ENCODE measurements around the gene TENT4A.
A peak's percentile ranks its signal among the peaks of the same experiment; 100 is the strongest.

The TENT4A gene

GRCh38 chr5:6730807-6731206, 17.6 kb downstream of the TENT4A start:
- no peak for DNase-seq (ENCODE audit: low read depth)
- no peak overlapping the region for H3K4me3 ChIP-seq (ENCODE audit: low read length)
- no peak for TF ChIP-seq CTCF (conservative IDR thresholded peaks at IDR 0.05; ENCODE audit: low read depth, low read length)

GRCh38 chr5:6731465-6732237, 18.4 kb downstream of the TENT4A start:
- no peak overlapping the region for H3K4me3 ChIP-seq (ENCODE audit: low read length)
- no peak for TF ChIP-seq CTCF (conservative IDR thresholded peaks at IDR 0.05; ENCODE audit: low read depth, low read length)
- no peak for DNase-seq (ENCODE audit: low read depth)

- TF ChIP-seq CTCF (conservative IDR thresholded peaks at IDR 0.05; ENCODE audit: low read depth, low read length), result no peak
- peak overlapping the region; percentile 21 for H3K4me3 ChIP-seq (ENCODE audit: low read length)
- DNase-seq (ENCODE audit: low read depth), result peak; percentile 78
Measured at GRCh38 chr5:6732634-6733410, 19.6 kb downstream of the TENT4A start.

- H3K4me3 ChIP-seq (ENCODE audit: low read length), result no peak overlapping the region
- peak; percentile 37 for DNase-seq (ENCODE audit: low read depth)
- TF ChIP-seq CTCF (conservative IDR thresholded peaks at IDR 0.05; ENCODE audit: low read depth, low read length), result no peak
Measured at GRCh38 chr5:6733411-6734242, 20.4 kb downstream of the TENT4A start.

GRCh38 chr5:6734243-6734700, 21.0 kb downstream of the TENT4A start:
- no peak for DNase-seq (ENCODE audit: low read depth)
- TF ChIP-seq CTCF (conservative IDR thresholded peaks at IDR 0.05; ENCODE audit: low read depth, low read length), result no peak
- no peak overlapping the region for H3K4me3 ChIP-seq (ENCODE audit: low read length)

DNA sequence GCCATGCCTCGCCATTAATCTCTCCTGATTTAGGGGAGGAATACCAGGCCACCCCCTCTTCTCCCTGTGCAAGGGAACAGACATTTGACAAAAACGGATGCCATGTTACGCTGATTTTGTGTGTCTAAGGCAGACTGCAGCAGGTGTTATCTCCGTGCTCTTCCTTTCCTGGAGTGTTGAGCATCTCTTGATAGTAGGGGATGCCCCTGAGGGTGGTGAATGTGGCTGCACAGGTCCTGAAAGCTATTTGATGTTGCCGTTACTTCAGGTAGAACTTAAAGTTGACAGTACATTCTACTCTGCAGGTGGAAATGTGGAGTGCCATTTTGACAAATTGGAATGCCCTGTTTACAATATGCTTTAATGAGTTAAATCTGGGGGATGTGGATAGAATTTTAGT, 21.5 kb downstream of the TENT4A start:
- no peak for TF ChIP-seq CTCF (conservative IDR thresholded peaks at IDR 0.05; ENCODE audit: low read depth, low read length)
- no peak overlapping the region for H3K4me3 ChIP-seq (ENCODE audit: low read length)
- no peak for DNase-seq (ENCODE audit: low read depth)
